Muscle of arm (tissue), 12 donors: ENCODE data around the gene DENND1A. TPM values are rescaled to one million over a fixed set of nuclear protein-coding genes. Genes with fewer than 3 reads are reported as not detected.
"Not testable (repeated sequence)": the region's sequence is repeated elsewhere in the genome, so short reads cannot be mapped to it uniquely, and the experiment has no call there.

Source experiments
- DNase-seq: peaks from one replicate; pipeline ENCODE4 v3.0.0-alpha.2; 2013
- polyA plus RNA-seq, 12 donors: library from polyadenylated mRNA; unstranded; fragments of 120-200 nt; gene quantifications; one replicate each; pipeline ENCODE4 v1.2.1, GENCODE V29; 2013; ENCODE audit not compliant: insufficient read length in 12 of 12

DENND1A gene
- polyA plus RNA-seq, 12 donors = 12.7 to 19.4 (median 13.7) TPM; not detected in 1

DNA sequence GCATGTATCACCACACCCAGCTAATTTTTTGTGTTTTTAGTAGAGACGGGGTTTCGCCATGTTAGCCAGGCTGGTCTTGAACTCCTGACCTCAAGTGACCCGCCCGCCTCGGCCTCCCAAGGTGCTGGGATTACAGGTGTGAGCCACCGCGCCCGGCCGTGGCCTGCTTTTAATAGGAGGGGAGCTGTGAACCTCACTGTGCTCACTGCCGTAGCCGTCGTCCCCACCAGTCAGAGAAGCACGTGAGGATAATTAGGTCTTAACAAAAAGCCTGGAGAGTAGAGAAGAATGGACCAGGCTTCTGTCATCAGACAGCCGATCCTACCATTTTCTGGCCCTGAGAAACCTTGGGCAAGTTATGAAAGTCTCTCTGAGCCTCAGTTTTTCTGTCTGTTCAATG is 531.0 kb downstream of the DENND1A start:
- not testable (repeated sequence) for DNase-seq

DNA sequence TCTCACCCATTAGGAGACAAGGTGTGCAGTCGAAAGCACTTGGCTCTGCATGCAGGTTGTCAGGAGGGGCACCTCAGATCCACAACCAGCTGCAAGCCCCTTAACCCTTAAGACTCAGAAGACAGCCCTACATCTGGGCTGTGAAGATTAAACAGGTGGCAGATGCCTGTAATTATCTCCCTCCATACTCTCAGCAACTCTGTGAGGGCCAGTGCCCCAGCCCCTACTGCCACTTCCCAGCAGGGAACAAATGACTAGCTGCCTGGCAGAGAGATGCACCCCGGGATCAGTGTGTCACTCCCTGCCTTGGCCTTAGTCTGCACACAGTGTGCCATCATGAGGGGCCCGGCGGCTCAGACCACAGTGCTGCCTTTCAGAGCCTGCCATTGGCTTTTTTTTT is 532.0 kb downstream of the DENND1A start:
- no peak for DNase-seq

DNA sequence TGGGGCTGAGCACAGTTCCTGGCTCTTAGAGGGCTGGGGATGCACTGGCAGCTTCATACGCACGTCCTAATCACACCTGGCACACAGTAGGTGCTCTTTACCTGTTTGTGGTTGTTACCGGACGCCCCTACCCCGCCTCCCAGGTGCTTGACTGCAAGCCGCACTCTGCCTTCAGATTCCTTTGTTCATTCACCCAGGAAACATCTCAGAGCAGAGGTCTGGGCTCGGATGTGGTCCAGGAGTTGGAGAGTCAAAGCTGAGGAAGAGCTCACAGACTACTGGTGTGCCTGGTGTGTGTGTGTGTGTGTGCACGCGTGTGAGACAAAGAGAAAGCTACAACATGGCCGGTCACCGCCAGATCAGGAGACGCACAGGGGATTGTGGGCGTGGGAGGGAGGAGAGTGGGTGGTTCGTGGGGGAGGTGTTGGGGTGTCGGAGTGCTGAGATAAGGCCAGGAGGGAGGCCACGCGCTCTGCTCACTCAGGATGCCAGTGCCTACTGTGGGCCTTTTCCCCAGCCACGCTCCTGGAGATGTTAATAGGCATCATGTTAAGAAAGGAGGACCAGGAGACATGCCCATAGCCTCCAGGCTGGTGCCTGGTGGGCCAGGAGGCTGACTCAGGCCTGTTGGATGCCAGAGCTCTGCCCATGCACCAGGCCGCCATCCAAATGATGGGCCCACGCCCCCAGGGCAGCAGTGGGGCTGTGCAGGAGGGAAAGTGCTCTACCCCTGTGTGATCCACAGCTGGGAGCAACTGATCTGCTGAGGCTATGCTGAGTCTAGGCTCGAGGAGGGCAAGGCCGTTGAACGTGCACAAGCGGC is 534.0 kb downstream of the DENND1A start:
- no peak for DNase-seq

DNA sequence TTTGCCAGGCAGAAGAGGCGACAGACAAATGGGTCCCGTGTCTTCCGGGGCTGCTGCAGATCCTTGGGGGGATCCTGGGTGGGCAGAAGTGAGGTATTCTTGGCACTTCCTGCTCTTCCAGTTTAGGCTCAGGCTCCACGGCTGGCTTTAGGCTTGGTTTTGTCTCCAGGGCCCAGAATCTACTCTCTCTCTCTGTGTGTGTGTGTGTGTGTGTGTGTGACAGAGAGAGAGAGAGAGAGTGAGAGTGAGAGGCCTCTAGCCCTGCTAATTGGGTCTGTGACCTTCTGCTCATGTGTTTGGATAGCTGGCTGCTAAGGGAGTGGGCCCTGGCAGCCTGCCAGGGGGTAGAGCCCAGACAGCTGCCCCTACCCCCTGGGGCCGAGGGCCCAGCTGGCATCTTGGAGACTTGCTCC is 534.6 kb downstream of the DENND1A start:
- no peak for DNase-seq

DNA sequence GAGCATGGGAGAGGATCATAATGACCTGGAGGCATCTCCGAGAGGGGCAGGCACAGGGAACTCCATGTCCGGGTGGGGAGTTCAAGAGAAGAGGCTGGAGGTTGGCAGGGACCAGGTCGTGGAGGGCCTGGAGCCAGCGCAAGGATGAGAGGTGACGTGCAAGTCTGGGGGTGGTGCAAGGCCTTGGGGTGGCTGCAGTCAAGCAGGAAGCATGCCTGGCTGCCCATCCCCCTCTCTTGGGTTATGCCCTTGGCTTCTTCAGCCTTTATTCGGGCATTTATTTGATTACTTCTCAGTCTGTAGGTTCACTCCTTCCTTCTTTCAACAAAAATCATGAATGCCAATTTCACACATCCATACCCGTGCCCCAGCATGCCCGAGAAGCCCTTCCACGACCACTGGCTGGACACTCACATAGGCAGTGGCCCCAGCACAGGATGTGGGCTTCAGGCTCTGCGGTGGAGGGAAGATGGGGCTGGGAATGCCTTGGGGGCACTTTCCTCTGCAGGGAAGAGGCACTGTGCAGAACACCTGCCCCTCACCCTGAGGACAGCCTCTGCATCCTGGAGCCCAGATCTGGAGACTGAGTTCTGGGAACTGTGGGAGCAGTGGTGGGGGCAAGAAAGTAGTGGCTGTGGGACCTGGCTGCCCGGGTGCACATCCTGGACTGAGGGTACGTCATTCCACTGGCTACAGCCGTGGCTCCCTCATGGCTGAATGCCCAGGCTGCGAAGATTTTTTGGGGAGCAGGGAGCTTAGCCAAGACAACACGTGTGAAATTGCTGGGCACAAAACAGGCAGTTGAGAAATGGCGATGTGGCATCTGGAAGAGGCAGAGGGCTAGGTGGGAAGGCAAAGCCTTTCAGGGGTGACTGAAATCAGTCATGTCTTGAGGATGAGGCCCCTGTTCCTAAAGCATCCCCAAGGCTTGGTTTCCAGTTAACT is 535.4 kb downstream of the DENND1A start:
- no peak for DNase-seq

DNA sequence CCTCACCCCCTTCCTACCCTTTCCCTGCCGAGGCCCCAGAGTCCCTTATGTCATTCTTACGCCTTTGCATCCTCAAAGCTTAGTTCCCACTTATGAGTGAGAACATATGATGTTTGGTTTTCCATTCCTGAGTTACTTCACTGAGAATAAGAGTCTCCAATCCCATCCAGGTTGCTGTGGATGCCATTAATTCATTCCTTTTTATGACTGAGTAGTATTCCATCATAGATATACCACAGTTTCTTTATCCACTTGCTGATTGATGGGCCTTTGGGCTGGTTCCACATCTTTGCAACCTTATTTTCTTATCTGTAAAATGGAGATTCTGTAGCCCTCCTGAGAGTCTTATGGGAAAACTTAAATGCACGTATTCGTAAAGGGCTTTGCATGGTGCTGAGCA is 537.1 kb downstream of the DENND1A start:
- no peak for DNase-seq

DNA sequence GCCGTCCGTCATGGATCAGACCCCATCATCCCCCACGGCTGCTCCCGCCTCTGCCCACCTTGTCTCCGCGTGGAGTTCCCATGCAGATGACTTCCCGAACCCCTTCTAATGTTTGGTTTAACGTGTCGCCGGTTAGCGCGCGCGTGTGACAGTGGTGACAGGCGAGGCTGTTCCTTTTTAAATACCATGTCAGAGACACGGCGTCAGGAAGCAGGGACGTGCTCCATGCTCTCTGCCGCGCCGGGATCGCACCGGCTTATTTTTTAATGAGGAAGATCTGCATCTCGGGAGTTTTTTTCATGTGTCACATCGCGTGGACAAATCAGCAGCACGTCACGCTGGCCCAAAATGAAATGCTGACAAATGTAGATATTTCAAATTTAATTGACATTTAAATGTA is 538.0 kb downstream of the DENND1A start:
- DNase-seq = no peak

DNA sequence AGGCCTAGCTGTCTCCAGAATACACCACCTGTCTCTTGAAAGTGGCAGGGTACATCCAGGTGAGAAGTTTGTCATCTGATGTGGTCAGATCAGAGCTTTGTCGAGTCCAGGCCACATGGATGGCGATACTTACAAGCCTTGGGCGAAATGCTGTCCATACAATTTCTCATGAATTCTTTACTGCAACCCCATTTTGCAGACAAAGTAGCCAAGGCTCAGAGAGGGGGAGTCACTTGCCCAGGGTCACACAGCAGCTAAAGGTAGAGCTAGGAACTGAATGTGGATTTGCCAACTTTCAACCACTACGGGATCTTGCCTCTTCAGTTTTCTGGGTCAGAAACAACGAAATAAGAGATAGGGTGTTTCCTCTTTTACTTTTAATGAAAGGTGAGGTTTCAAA is 538.7 kb downstream of the DENND1A start:
- DNase-seq = no peak

DNA sequence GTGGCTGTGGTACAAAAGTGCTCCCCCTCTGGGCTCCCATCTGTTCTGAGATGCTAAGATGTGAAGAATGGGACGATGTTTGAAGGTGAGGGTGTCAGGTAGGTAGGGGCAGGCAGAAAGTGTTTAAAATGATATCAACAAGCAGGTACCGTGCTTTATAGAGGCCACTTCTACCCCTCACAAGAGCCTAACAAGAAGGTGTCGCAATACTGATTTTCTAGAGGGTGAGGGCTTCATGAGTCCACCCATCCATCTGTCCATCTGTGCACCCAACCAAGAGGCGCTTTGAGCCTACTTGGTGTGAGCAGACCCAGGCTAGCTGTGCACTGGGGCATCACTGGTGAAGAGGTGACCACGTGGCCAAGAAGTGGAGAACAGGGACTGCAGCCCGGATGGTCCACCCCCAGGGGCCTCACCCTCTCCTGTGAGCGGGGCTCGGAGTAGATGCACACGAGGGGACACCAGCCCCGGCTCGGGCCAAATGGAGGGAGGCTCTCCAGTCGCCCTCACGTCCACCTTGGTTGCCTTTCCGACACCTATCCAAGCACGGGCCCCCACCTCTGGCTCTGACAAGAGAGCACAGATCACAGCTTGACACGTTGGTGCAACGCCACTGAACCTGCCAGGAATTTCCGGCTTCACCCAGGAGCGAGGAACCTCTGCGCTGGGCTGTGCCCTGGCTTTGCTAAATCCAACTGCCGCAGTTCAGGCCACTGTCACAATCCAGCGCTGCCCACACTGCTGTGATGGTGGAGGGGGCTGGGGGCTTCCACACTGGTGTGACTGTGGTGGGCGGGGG is 539.4 kb downstream of the DENND1A start:
- DNase-seq = no peak

DNA sequence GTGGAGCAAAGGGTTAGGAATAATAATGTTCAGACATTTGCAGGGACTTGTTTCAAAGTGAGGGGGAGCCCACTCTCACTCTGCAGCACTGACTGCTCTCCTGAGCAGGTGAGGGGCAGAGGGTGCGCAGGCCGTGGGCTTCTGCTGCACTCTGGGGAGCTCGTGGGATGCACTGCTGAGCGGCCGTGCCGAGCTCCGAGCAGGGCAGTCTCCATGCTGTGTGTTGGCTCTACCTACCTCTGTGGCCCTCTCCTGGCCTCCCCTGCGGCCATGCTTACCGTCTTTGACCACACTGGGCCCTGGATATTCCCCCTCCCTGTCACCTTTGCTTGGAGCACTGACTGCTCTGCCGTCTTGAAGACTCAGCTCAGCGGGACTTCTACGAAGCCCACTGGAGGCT is 540.2 kb downstream of the DENND1A start:
- no peak for DNase-seq

DNA sequence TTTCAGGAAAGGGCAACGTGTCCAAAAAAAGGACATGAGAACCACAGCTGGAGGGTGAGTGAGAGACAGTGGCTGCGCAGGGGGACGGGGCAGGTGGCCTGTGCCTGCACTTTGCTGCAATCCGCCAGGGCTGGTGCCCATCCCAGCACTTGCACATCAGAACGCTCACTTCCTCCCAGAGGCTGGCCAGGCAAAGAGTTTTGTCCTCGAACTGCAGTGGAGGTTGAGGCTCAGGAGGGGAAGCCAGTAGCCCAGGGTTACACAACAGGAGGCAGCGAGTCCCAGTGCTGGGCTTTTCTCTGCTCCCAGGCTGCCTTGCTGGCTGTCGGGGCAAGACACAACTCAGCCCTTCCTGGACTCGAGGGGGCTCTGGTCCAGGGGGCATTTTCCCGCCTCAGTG is 540.9 kb downstream of the DENND1A start:
- no peak for DNase-seq

DNA sequence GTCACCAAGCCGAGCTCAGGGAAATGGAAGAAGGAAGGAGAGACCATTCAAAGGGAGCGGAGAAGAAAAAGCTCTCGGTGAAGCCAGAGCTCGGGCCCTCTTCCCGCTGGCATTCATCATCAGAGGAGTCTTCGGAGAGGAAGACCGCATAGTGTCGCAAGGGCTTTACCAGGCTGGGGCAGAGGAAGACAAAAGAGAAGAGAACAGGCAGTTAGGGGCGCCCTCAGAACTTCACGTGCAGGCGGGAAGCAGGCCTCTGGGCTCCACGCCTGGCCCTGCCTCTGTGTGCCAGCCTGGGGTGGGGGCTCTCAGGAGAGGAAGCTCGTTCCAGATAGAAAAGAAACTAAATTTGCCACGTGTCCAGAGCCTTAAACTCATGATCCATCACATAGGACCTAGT is 542.2 kb downstream of the DENND1A start:
- DNase-seq = no peak

DNA sequence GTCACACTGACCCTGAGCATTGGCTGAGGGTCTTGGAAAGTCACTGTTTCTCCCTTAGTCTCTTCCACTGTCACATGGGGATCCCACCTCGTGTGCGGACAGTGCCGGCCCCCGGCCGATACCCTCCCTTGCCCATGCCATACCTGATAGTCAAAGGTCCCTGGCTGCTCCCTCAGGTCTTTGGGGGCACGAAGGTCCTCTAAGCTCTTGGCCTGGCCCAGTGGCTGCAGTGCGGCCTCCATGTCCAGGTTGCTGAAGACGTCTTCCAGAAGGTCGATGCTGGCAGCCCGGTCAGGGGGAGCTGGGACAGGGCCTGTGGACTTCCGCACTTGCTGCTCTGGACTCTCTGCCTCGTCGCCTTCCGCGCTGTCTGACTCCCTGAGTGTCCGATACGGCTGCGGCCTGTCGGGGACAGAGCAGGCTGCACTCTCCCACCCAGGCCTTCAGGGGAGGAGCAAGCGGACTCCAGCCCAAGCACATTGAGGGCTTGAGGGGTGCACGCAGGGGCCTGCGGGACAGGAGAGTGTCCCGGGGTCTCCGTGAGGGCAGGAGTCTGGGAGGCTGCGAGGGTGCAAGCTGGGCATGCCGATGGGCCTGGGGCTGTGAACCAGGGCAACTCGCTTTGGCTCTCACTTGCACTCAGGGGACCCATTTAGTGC is 546.3 kb downstream of the DENND1A start:
- DNase-seq = no peak

DNA sequence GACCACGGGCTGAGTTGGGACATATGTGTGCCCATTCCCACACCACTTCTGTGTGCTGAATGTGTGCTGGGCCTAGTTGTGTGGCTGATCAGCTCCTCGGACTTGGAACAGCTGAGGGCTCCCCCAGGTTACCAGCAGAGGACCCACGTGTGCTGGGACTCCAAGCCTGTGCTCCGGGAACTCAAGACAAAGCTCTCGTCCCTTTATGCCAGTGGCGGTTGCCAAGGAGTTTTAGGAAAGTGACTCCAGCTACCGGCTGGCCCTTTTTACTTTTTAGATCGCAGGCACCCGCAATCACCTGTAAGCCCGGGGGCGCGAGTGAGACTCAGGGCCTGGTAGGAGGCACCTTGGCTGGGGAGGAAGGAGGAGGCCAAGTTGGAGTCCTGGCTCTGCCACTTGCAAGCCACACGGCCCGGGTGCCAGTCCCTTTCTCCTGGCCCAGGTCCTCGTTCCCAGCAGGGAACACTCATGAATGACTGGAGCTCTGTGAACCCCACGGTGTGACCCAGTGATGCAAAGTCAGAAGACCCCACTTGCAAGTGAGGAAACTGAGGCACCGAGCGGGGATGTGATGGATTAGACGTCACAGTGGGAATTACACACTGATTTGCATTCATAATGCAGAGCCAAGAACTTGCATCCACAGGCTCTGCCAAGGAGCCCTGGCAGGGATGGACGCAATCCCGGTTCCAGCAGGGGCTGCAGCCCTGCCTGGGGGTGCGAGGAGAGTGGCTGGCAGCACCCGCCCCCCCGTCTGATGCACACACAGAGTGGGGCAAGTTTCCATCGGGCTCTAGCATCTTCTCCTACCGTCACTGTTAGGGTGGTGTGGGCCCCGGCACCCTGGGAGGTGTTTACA is 547.0 kb downstream of the DENND1A start:
- no peak for DNase-seq

DNA sequence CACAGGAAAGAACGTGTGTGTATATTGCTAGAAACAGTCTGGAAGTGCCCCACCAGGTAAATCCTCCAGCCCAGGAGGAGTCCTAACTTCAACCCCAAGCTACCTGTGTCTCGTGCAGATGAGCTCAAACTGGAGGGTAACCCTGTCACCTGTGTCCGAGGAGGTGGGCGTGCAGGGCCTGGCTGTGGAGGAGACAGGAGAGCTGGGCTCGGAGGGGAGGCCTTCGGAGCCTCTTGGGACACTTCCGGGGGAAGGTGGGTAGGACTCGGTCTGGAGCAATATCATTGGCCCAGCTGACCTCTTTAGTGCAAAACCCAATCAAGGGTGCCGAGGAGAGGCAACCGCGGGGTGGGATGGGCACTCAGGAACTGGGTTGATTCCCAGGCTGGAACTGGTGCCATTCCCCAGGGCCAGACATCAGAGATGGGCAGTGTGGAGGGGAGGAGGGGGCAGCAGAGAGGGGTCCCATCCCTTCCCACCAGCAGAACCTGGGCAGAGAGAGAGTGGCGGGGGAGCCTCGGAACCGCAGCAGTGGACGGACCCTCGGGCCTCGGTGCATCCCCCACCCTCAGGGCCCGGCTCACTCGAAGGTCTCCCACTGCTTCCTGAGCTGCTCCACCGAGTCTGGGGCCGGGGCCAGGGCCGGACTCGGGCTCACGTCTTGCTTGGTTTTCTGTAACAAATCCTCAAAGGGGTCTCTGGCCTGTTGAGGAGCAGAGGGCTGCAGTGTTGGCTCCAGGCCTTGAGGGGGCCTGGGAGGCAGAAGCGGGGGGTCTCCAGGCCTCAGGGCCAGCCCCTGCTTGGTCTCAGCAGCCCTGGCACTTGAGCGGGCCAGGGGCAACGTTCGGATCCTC is 548.8 kb downstream of the DENND1A start:
- no peak for DNase-seq

DNA sequence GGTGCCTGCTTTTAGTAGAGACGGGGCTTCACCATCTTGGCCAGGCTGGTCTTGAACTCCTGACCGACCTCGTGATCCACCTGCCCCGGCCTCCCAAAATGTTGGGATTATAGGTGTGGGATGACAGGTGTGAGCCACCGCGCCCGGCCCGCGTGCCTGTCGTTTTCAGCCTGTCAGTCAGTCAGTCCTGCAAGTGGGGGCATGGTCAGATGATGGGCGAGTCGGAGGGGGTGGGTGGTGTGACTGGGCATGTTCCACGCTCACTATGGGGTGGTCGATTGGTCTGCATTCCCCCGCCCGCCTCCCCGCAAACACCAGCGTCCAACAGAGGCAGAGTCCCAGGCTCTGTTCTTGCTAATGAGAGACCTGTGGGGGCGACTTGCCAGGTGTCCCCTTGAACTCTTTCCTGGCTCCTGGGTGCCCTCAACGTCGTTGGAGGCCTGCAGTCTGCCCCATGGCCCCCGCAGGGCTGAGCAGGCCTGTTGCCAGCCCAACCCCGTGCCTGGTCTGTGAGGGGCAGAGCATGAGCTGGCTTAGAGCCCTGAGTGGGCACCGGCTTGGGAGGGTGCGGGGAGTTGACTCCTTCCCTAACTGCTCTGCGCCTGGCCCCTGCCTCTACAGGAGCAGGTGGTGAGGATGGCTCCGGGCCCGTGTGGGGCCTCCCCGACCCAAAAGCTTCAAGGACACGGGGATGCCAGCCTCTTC is 550.8 kb downstream of the DENND1A start:
- DNase-seq = no peak

DNA sequence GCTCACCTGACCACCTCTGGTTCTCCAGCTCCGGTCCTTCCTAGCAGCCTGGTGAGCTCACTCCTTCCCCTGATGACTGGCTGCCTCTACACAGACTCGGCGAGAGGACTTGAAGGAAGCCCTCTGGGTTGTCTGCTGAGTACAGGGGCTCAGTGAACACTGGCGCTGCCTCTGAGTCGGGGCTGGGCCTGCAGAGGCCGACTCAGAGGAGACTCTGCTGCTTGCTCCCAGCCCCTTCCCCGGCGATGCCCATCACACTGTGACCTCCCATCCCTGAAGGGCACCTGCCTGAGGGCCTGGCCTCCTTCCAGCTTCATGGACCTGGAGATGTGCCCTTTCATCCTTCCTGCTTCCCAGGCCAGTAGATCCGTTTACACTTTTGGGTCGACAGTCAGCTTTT is 551.9 kb downstream of the DENND1A start:
- no peak for DNase-seq

DNA sequence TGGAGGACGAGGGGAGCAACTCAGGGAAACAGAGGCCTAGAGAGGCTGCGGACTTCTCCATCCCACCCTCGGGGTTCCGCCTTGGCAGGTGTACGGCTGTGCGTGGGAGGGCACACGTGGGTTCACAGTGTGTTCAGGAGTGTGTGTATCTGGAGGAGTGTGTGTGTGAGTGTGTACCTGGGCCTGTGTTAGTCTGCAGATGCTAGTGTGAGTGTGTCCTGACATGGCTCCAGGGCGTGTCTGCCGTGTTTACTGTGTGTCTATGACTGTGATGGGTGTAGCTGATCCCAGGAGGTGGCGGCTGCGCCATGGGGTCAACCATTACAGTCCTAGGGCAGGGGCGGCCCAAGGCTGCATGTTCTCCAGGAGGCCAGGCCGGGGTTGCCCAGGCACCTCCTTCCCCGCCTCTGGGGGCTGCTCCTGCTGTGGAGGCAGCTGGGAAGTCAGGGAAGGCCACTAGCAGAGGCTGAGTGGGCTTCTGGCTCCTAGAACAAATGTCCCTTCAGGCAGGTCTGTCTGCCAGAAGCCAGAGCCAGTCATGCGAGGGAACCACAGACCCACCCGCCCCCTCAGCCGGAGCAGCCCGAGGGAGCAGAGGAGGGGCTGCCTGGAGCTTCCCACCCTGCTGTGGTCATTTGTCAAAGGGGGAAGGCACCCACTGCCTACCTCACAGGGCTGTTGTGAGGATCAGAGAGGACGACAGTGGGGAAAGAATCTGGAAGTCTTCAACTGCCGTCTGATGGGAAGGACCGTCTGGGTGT is 552.5 kb downstream of the DENND1A start:
- DNase-seq = no peak
